H9 (cell line): ENCODE data around the gene ARIH1. TPM values are rescaled to one million over a fixed set of nuclear protein-coding genes. Genes with fewer than 3 reads are reported as not detected.

Experiments used
- DNase-seq: peaks from one replicate; pipeline ENCODE4 v3.0.0-alpha.2; 2017
- H2AFZ ChIP-seq: one replicate; pipeline ENCODE4 v1.6.1; 2013; ENCODE audit warnings: mild to moderate bottlenecking, low read length, control low read depth, moderate library complexity
- H2AK5ac ChIP-seq: 2 replicates; pipeline ENCODE4 v1.6.1; 2013; ENCODE audit warnings: low read length, control low read depth, mixed read lengths; ENCODE audit not compliant: insufficient read length
- H2BK120ac ChIP-seq: one replicate; pipeline ENCODE4 v1.6.1; 2013; ENCODE audit warnings: low read depth, mild to moderate bottlenecking, low read length, control low read depth, inconsistent platforms; ENCODE audit not compliant: poor library complexity, severe bottlenecking
- H2BK12ac ChIP-seq: 2 replicates; pipeline ENCODE4 v1.6.1; 2013; ENCODE audit warnings: low read length, control low read depth, mixed read lengths, low read depth; ENCODE audit not compliant: insufficient read length
- H2BK15ac ChIP-seq: 2 replicates; pipeline ENCODE4 v1.6.1; 2013; ENCODE audit warnings: low read depth, low read length, control low read depth
- H2BK20ac ChIP-seq: one replicate; pipeline ENCODE4 v1.6.1; 2013; ENCODE audit warnings: low read depth, mild to moderate bottlenecking, low read length, control low read depth, inconsistent platforms; ENCODE audit not compliant: poor library complexity, severe bottlenecking
- H2BK5ac ChIP-seq: 2 replicates; pipeline ENCODE4 v1.6.1; 2013; ENCODE audit warnings: low read length, control low read depth, mixed read lengths; ENCODE audit not compliant: insufficient read length
- H3K14ac ChIP-seq: 2 replicates; pipeline ENCODE4 v1.6.1; 2013; ENCODE audit warnings: low read length, control low read depth; ENCODE audit not compliant: insufficient read depth
- H3K18ac ChIP-seq: 2 replicates; pipeline ENCODE4 v1.6.1; 2013; ENCODE audit warnings: low read depth, mild to moderate bottlenecking, mixed read lengths, low read length, control low read depth; ENCODE audit not compliant: insufficient read length
- H3K23ac ChIP-seq: 2 replicates; pipeline ENCODE4 v1.6.1; 2013; ENCODE audit warnings: low read length, control low read depth, mixed read lengths, low read depth; ENCODE audit not compliant: insufficient read length
- H3K23me2 ChIP-seq: 2 replicates; pipeline ENCODE4 v1.6.1; 2013; ENCODE audit warnings: low read depth, mild to moderate bottlenecking, mixed read lengths, low read length, control low read depth; ENCODE audit not compliant: insufficient read length, poor library complexity, severe bottlenecking
- H3K27ac ChIP-seq: 2 replicates; pipeline ENCODE4 v1.5.1; 2013; ENCODE audit warnings: low read length, control low read depth, mixed read lengths, low read depth; ENCODE audit not compliant: insufficient read length
- H3K27me3 ChIP-seq: 2 replicates; pipeline ENCODE4 v1.6.1; 2013; ENCODE audit warnings: low read length, control low read depth, inconsistent platforms; ENCODE audit not compliant: insufficient read depth
- H3K4ac ChIP-seq: 2 replicates; pipeline ENCODE4 v1.6.1; 2013; ENCODE audit warnings: low read depth, mild to moderate bottlenecking, control low read depth, inconsistent platforms, low read length, moderate library complexity
- H3K4me1 ChIP-seq: 2 replicates; pipeline ENCODE4 v1.6.1; 2013; ENCODE audit warnings: low read length, control low read depth, inconsistent platforms; ENCODE audit not compliant: insufficient read depth
- H3K4me2 ChIP-seq: 2 replicates; pipeline ENCODE4 v1.6.1; 2013; ENCODE audit warnings: low read length, control low read depth, mixed read lengths; ENCODE audit not compliant: insufficient read length, insufficient read depth
- H3K56ac ChIP-seq: 2 replicates; pipeline ENCODE4 v1.6.1; 2013; ENCODE audit warnings: low read depth, mild to moderate bottlenecking, mixed read lengths, low read length, control low read depth; ENCODE audit not compliant: insufficient read length
- H3K79me1 ChIP-seq: 2 replicates; pipeline ENCODE4 v1.6.1; 2013; ENCODE audit warnings: low read depth, mild to moderate bottlenecking, moderate library complexity, low read length, control low read depth, inconsistent platforms; ENCODE audit not compliant: insufficient read depth, poor library complexity, severe bottlenecking
- H3K79me2 ChIP-seq: 2 replicates; pipeline ENCODE4 v1.6.1; 2013; ENCODE audit warnings: low read length, control low read depth, inconsistent platforms; ENCODE audit not compliant: insufficient read depth
- H3K9ac ChIP-seq: 2 replicates; pipeline ENCODE4 v1.6.1; 2013; ENCODE audit warnings: low read length, control low read depth, mixed read lengths; ENCODE audit not compliant: insufficient read length; ENCODE audit errors: extremely low read depth
- H3K9me3 ChIP-seq: one replicate; pipeline ENCODE4 v1.6.1; 2013; ENCODE audit warnings: low read depth, low read length, inconsistent platforms; ENCODE audit not compliant: control insufficient read depth
- H3T11ph ChIP-seq: one replicate; pipeline ENCODE4 v1.6.1; 2013; ENCODE audit warnings: mild to moderate bottlenecking, low read length, control low read depth, inconsistent platforms
- H4K20me1 ChIP-seq: one replicate; pipeline ENCODE4 v1.6.1; 2013; ENCODE audit not compliant: control insufficient read depth, insufficient read length, insufficient read depth
- H4K5ac ChIP-seq: 2 replicates; pipeline ENCODE4 v1.6.1; 2013; ENCODE audit warnings: low read depth, mild to moderate bottlenecking, mixed read lengths, low read length, control low read depth; ENCODE audit not compliant: insufficient read length
- H4K8ac ChIP-seq: replicated peaks from 2 replicates; pipeline ENCODE4 v1.6.1; 2013; ENCODE audit warnings: low read length, control low read depth, mixed read lengths, low read depth; ENCODE audit not compliant: insufficient read length
- H4K91ac ChIP-seq: 2 replicates; pipeline ENCODE4 v1.6.1; 2013; ENCODE audit warnings: low read depth, mild to moderate bottlenecking, moderate library complexity, mixed read lengths, low read length, control low read depth; ENCODE audit not compliant: insufficient read length
- H3K27ac Mint-ChIP-seq, 3 experiments: 2 replicates in 2 of 3; 3 replicates in 1 of 3; pipeline ENCODE4 v1.8.0; 2020 to 2021; ENCODE audit warnings: mixed read lengths in 3 of 3, mild to moderate bottlenecking in 1 of 3, moderate library complexity in 1 of 3
- H3K27me3 Mint-ChIP-seq: 2 replicates; pipeline ENCODE4 v1.8.0; 2021; ENCODE audit warnings: low read depth, mild to moderate bottlenecking, moderate library complexity, mixed read lengths
- H3K36me3 Mint-ChIP-seq, 3 experiments: 2 replicates in 2 of 3; 3 replicates in 1 of 3; pipeline ENCODE4 v1.8.0; 2020 to 2021; ENCODE audit warnings: low read depth in 3 of 3, mixed read lengths in 3 of 3; ENCODE audit not compliant: insufficient read depth in 1 of 3
- H3K4me1 Mint-ChIP-seq, 2 experiments: 2 replicates each; pipeline ENCODE4 v1.8.0; 2020; ENCODE audit warnings: mixed read lengths in 2 of 2
- H3K4me3 Mint-ChIP-seq, 2 experiments: 2 replicates in 1 of 2; 3 replicates in 1 of 2; pipeline ENCODE4 v1.8.0; 2020 to 2021; ENCODE audit warnings: mild to moderate bottlenecking in 2 of 2, mixed read lengths in 2 of 2, moderate library complexity in 1 of 2
- H3K9me3 Mint-ChIP-seq, 2 experiments: 2 replicates in 1 of 2; 3 replicates in 1 of 2; pipeline ENCODE4 v1.8.0; 2020; ENCODE audit warnings: mild to moderate bottlenecking in 2 of 2, mixed read lengths in 2 of 2, moderate library complexity in 1 of 2
- WGBS: extraction: QIAGEN DNeasy Blood & Tissue Kit; methylation state at CpG from one replicate; pipeline ENCODE4 v1.1.7; 2013; ENCODE audit warnings: missing lambda C conversion rate, low lambda C conversion rate, mixed read lengths; ENCODE audit not compliant: insufficient read length; ENCODE audit errors: extremely low coverage; 5-methylcytosine and 5-hydroxymethylcytosine counted together
- total RNA-seq: library from RNA; stranded (reverse); gene quantifications from 2 replicates; pipeline ENCODE4 v1.2.1, GENCODE V29; 2021
- TF ChIP-seq, protein P1 (sequence below): fragments of 200-600 bp; sonication (generic); conservative IDR thresholded peaks from 3 replicates; pipeline ENCODE4 v1.8.0; 2021; ENCODE audit warnings: antibody characterized with exemption, mild to moderate bottlenecking

The ARIH1 gene
- total RNA-seq, 1 experiment from 2014 or later: 158 TPM

DNA sequence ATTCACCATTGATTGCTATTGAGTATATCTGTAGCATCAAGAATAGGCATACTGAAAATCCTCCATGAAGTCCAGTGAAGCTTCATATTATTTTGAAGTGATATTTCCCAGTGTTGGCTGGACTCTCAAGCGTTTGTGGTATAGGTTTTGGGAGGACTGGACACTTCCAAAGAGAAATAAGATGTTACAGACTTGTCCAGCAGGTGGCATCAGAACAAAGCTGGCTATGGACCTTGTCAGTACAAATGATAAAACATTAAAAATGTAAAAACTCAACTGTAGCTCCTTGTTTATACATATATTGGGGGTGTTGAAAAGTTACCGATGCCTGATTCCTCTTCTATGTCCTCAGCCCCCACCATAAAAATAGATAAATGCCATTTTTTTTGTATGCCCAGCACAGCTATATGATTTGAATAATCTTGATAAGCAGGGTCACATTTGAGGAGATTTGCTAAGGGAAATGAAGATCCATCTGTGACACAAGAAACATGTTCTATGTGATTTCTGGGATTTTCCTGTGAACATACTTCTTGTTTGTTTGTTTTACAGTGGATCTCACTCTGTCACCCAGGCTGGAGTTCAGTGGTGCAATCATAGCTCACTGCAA, 125.8 kb downstream of the ARIH1 start:
- Histone ChIP-seq H3K27me3 (no peaks in the 10 kb centered on the region), H2BK12ac (no peak overlapping the region), H2BK15ac (no peak overlapping the region), H3K23me2 (no peaks in the 10 kb centered on the region), H3K23ac (no peak overlapping the region), H4K20me1 (no peaks in the 10 kb centered on the region), H2AK5ac (no peak overlapping the region), H3K79me1 (no peaks in the 10 kb centered on the region), H3T11ph (no peak overlapping the region), H2BK20ac (no peak overlapping the region), H3K4ac (no peak overlapping the region), H2AFZ (no peak overlapping the region), H3K4me1 (no peaks in the 10 kb centered on the region), H3K18ac (no peak overlapping the region), H4K5ac (no peak overlapping the region), H3K79me2 (no peaks in the 10 kb centered on the region), H3K9me3 (no peaks in the 10 kb centered on the region), H2BK120ac (no peak overlapping the region), H4K91ac (no peak overlapping the region), H4K8ac (no peak overlapping the region), H2BK5ac (no peak overlapping the region), H3K9ac (no peak overlapping the region), H3K14ac (no peak overlapping the region), H3K27ac (no peak overlapping the region), H3K56ac (no peak overlapping the region), H3K4me2 (no peak overlapping the region)
- Mint-ChIP-seq H3K27me3 (no peaks in the 10 kb centered on the region), H3K4me3 (no peak overlapping the region), H3K9me3 (no peaks in the 10 kb centered on the region), H3K4me1 (peaks cover 11% of the 10 kb centered on the region in 2 experiments), H3K36me3 (no peaks in the 10 kb centered on the region; a peak in 1 of 7 replicates), H3K27ac (0 out of 7 replicates have a peak overlapping the region, but pooled peaks of 1 of the 3 experiments have one; percentile 60)
- TF ChIP-seq, protein P1, sequence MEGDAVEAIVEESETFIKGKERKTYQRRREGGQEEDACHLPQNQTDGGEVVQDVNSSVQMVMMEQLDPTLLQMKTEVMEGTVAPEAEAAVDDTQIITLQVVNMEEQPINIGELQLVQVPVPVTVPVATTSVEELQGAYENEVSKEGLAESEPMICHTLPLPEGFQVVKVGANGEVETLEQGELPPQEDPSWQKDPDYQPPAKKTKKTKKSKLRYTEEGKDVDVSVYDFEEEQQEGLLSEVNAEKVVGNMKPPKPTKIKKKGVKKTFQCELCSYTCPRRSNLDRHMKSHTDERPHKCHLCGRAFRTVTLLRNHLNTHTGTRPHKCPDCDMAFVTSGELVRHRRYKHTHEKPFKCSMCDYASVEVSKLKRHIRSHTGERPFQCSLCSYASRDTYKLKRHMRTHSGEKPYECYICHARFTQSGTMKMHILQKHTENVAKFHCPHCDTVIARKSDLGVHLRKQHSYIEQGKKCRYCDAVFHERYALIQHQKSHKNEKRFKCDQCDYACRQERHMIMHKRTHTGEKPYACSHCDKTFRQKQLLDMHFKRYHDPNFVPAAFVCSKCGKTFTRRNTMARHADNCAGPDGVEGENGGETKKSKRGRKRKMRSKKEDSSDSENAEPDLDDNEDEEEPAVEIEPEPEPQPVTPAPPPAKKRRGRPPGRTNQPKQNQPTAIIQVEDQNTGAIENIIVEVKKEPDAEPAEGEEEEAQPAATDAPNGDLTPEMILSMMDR: peak; percentile 76
- DNase-seq: no peak
- no CpG with 5 or more reads among the region's 2 CpGs for WGBS
